Activated T-cell treated with anti-CD3 and anti-CD28 coated beads for 24 hours (primary cell): ENCODE measurements around the gene PLEKHN1.

Experiments
- DNase-seq: peaks from one replicate; pipeline ENCODE4 v3.0.0-alpha.2; 2020; ENCODE audit warnings: low read depth

PLEKHN1 gene

GRCh38 chr1:929712-930632 is 36.3 kb upstream of the PLEKHN1 start:
- DNase-seq = no peak

GRCh38 chr1:930633-931138 is 35.6 kb upstream of the PLEKHN1 start:
- no peak for DNase-seq

GRCh38 chr1:931380-932172 is 34.7 kb upstream of the PLEKHN1 start:
- DNase-seq = no peak

GRCh38 chr1:932173-932510 is 34.1 kb upstream of the PLEKHN1 start:
- no peak for DNase-seq

- no peak for DNase-seq
These were observed 33.3 kb upstream of the PLEKHN1 start for GRCh38 chr1:932776-933602.

GRCh38 chr1:933603-933940 is 32.7 kb upstream of the PLEKHN1 start:
- no peak for DNase-seq

GRCh38 chr1:934991-935750 is 31.1 kb upstream of the PLEKHN1 start:
- DNase-seq = no peak

GRCh38 chr1:935751-936231 is 30.5 kb upstream of the PLEKHN1 start:
- no peak for DNase-seq

- DNase-seq = no peak
These were observed 29.7 kb upstream of the PLEKHN1 start for GRCh38 chr1:936348-937264.

GRCh38 chr1:937521-937920 is 28.8 kb upstream of the PLEKHN1 start:
- no peak for DNase-seq

- DNase-seq = no peak
These were observed 28.1 kb upstream of the PLEKHN1 start for GRCh38 chr1:938088-938683.

GRCh38 chr1:938711-939489 is 27.4 kb upstream of the PLEKHN1 start:
- no peak for DNase-seq

- no peak for DNase-seq
These were observed 26.7 kb upstream of the PLEKHN1 start for GRCh38 chr1:939511-940106.

GRCh38 chr1:940107-941014 is 25.9 kb upstream of the PLEKHN1 start:
- DNase-seq = no peak

- no peak for DNase-seq
These were observed 25.2 kb upstream of the PLEKHN1 start for GRCh38 chr1:941015-941587.

GRCh38 chr1:941588-942383 is 24.5 kb upstream of the PLEKHN1 start:
- DNase-seq = no peak
